H1 (cell line): ENCODE results near the gene DCHS1. TPM values are rescaled to one million over a fixed set of nuclear protein-coding genes. Genes with fewer than 3 reads are reported as not detected.

Source experiments
- CTCF ChIA-PET: fragments of 300-600 bp; sonication (Branson Sonifier 250); formaldehyde crosslinking; loops from one replicate; lab custom pipeline; 2021; ENCODE audit not compliant: partially characterized antibody; lab: Charles Lee
- POLR2A ChIA-PET: fragments of 300-600 bp; sonication (Branson Sonifier 250); formaldehyde crosslinking; loops from one replicate; lab custom pipeline; 2021; ENCODE audit warnings: inconsistent platforms; ENCODE audit not compliant: partially characterized antibody; lab: Charles Lee
- DNase-seq, 2 experiments: peaks; one replicate each; pipeline versions ENCODE4 v3.0.0 to v3.0.0-alpha.2; 2010 to 2022; ENCODE audit warnings: low spot score in 2 of 2, low read depth in 1 of 2, mixed read lengths in 1 of 2
- FAIRE-seq: peaks from 2 replicates; lab custom pipeline; 2011; peaks lifted over from hg19 to GRCh38; lab: Jason Lieb, UNC
- H2AFZ ChIP-seq: 2 replicates; pipeline ENCODE4 v1.8.1; 2012; ENCODE audit warnings: low read length, inconsistent platforms
- H2AK5ac ChIP-seq: 2 replicates; pipeline ENCODE4 v1.6.1; 2013; ENCODE audit warnings: low read depth, low read length
- H2BK120ac ChIP-seq: replicated peaks from 2 replicates; pipeline ENCODE3; 2013; ENCODE audit warnings: low read depth, low read length, inconsistent platforms
- H2BK12ac ChIP-seq: 2 replicates; pipeline ENCODE4 v1.6.1; 2013; ENCODE audit warnings: low read depth, low read length
- H2BK15ac ChIP-seq: 2 replicates; pipeline ENCODE4 v1.6.1; 2013; ENCODE audit warnings: low read length
- H2BK20ac ChIP-seq: 2 replicates; pipeline ENCODE4 v1.6.1; 2013; ENCODE audit warnings: low read length
- H2BK5ac ChIP-seq: 2 replicates; pipeline ENCODE4 v1.6.1; 2013; ENCODE audit warnings: low read depth, low read length
- H3K14ac ChIP-seq: 2 replicates; pipeline ENCODE4 v1.6.1; 2013; ENCODE audit warnings: inconsistent platforms; ENCODE audit not compliant: insufficient read length
- H3K18ac ChIP-seq: 2 replicates; pipeline ENCODE4 v1.6.1; 2013; ENCODE audit warnings: low read length; ENCODE audit errors: extremely low read depth
- H3K23ac ChIP-seq: 2 replicates; pipeline ENCODE4 v1.6.1; 2013; ENCODE audit warnings: inconsistent platforms; ENCODE audit not compliant: insufficient read length
- H3K23me2 ChIP-seq: 2 replicates; pipeline ENCODE4 v1.6.1; 2013; ENCODE audit warnings: low read depth, low read length
- H3K27ac ChIP-seq: 2 replicates; pipeline ENCODE4 v1.6.1; 2011; ENCODE audit warnings: low read depth, low read length, inconsistent platforms
- H3K27me3 ChIP-seq, 4 experiments: replicated peaks in 1 of 4; 1 replicate in 1 of 4; 2 replicates in 3 of 4; pipeline versions ENCODE4 v1.6.1 to v1.8.1; 2011 to 2013; ENCODE audit warnings: low read length in 3 of 4, mild to moderate bottlenecking in 3 of 4, inconsistent platforms in 2 of 4, mixed read lengths in 2 of 4, moderate library complexity in 1 of 4; ENCODE audit not compliant: control insufficient read depth in 3 of 4, insufficient read depth in 3 of 4; ENCODE audit errors: extremely low read depth in 1 of 4
- H3K36me3 ChIP-seq, 4 experiments: 2 replicates each; pipeline versions ENCODE4 v1.6.1 to v1.8.1; 2011 to 2013; ENCODE audit warnings: mild to moderate bottlenecking in 4 of 4, low read length in 3 of 4, moderate library complexity in 2 of 4, control low read depth in 1 of 4, inconsistent platforms in 1 of 4; ENCODE audit not compliant: insufficient read depth in 4 of 4, control insufficient read depth in 2 of 4
- H3K4ac ChIP-seq: replicated peaks from 2 replicates; pipeline ENCODE3; 2013; ENCODE audit warnings: low read length, low read depth, mixed read lengths, inconsistent platforms; ENCODE audit not compliant: insufficient read length
- H3K4me1 ChIP-seq, 4 experiments: replicated peaks in 1 of 4; 1 replicate in 1 of 4; 2 replicates in 3 of 4; pipeline versions ENCODE4 v1.6.1 to v1.8.1; 2011 to 2013; ENCODE audit warnings: low read length in 3 of 4, inconsistent platforms in 2 of 4, mixed read lengths in 1 of 4; ENCODE audit not compliant: insufficient read depth in 4 of 4, control insufficient read depth in 3 of 4
- H3K4me2 ChIP-seq, 2 experiments: 2 replicates each; pipeline versions ENCODE4 v1.6.1 to v1.8.1; 2011 to 2013; ENCODE audit warnings: low read depth in 2 of 2, low read length in 2 of 2, control low read depth in 1 of 2, inconsistent platforms in 1 of 2, mild to moderate bottlenecking in 1 of 2; ENCODE audit not compliant: insufficient read depth in 1 of 2
- H3K4me3 ChIP-seq, 4 experiments: fragments of 200-600, 300-600 bp in 1 of 4; sonication (generic), shearing (Covaris generic), sonication (Bioruptor Twin) in 1 of 4; 2 replicates each; pipeline versions ENCODE4 v1.5.1 to v1.8.1; 2011 to 2016; ENCODE audit warnings: low read length in 4 of 4, low read depth in 3 of 4, control low read depth in 2 of 4, inconsistent platforms in 2 of 4, mild to moderate bottlenecking in 2 of 4, mixed read lengths in 1 of 4, moderate library complexity in 1 of 4; ENCODE audit not compliant: insufficient read depth in 2 of 4; ENCODE audit errors: extremely low read depth in 1 of 4
- H3K56ac ChIP-seq: replicated peaks from 2 replicates; pipeline ENCODE3; 2013; ENCODE audit warnings: low read depth, mild to moderate bottlenecking, mixed read lengths, low read length, inconsistent platforms; ENCODE audit not compliant: insufficient read length
- H3K79me1 ChIP-seq: 2 replicates; pipeline ENCODE4 v1.6.1; 2013; ENCODE audit warnings: low read depth, low read length, control low read depth
- H3K79me2 ChIP-seq, 2 experiments: 2 replicates each; pipeline versions ENCODE4 v1.6.1 to v1.8.1; 2012 to 2013; ENCODE audit warnings: low read length in 2 of 2, mild to moderate bottlenecking in 2 of 2, inconsistent platforms in 1 of 2; ENCODE audit not compliant: insufficient read depth in 2 of 2, control insufficient read depth in 1 of 2
- H3K9ac ChIP-seq, 4 experiments: replicated peaks in 1 of 4; 1 replicate in 1 of 4; 2 replicates in 3 of 4; pipeline versions ENCODE4 v1.6.1 to v1.8.1; 2011 to 2013; ENCODE audit warnings: low read depth in 3 of 4, low read length in 3 of 4, control low read depth in 2 of 4, mild to moderate bottlenecking in 2 of 4, moderate library complexity in 2 of 4, inconsistent platforms in 1 of 4; ENCODE audit errors: extremely low read depth in 1 of 4
- H3K9me3 ChIP-seq, 2 experiments: 2 replicates each; pipeline versions ENCODE4 v1.6.1 to v1.8.1; 2012 to 2013; ENCODE audit warnings: mild to moderate bottlenecking in 2 of 2, moderate library complexity in 2 of 2, control low read depth in 1 of 2, inconsistent platforms in 1 of 2, low read depth in 1 of 2, low read length in 1 of 2, mixed read lengths in 1 of 2; ENCODE audit not compliant: insufficient read depth in 2 of 2
- H4K20me1 ChIP-seq, 2 experiments: replicated peaks in 1 of 2; 2 replicates each; pipeline versions ENCODE3 to v1.8.1; 2011 to 2013; ENCODE audit warnings: inconsistent platforms in 2 of 2, low read length in 2 of 2, mild to moderate bottlenecking in 1 of 2; ENCODE audit not compliant: insufficient read depth in 2 of 2, control insufficient read depth in 1 of 2
- H4K5ac ChIP-seq: 2 replicates; pipeline ENCODE4 v1.6.1; 2013; ENCODE audit warnings: low read length, low read depth, mixed read lengths, inconsistent platforms; ENCODE audit not compliant: insufficient read length
- H4K8ac ChIP-seq: 2 replicates; pipeline ENCODE4 v1.8.0; 2013; ENCODE audit warnings: mild to moderate bottlenecking, moderate library complexity, low read length, inconsistent platforms; ENCODE audit not compliant: insufficient read depth; ENCODE audit errors: extremely low read depth
- H4K91ac ChIP-seq: replicated peaks from 2 replicates; pipeline ENCODE3; 2013; ENCODE audit warnings: low read length, mixed read lengths, inconsistent platforms; ENCODE audit not compliant: insufficient read length
- ATF2 ChIP-seq: IDR thresholded peaks from 2 replicates; pipeline ENCODE4 v1.6.1; 2012; ENCODE audit warnings: low read length, inconsistent platforms
- EGR1 ChIP-seq: IDR thresholded peaks from 2 replicates; pipeline ENCODE4 v1.6.1; 2011; ENCODE audit warnings: low read depth, low read length, borderline replicate concordance
- KDM1A ChIP-seq: fragments of 200-600, 300-600 bp; sonication (generic); IDR thresholded peaks from 2 replicates; pipeline ENCODE4 v1.7.1; 2016; ENCODE audit warnings: mild to moderate bottlenecking, low read length, borderline replicate concordance
- PHF8 ChIP-seq: fragments of 200-600 bp; sonication (generic); conservative IDR thresholded peaks from 2 replicates; pipeline ENCODE4 v1.7.1; 2012; ENCODE audit warnings: low read depth, mild to moderate bottlenecking, inconsistent platforms, low read length, moderate library complexity
- RAD21 ChIP-seq, 2 experiments: IDR thresholded peaks in 1 of 2; conservative IDR thresholded peaks in 1 of 2; 2 replicates each; pipeline ENCODE4 v1.6.1; 2011; ENCODE audit warnings: low read depth in 2 of 2, low read length in 2 of 2, improper control_type of control experiment in 1 of 2, inconsistent platforms in 1 of 2, mild to moderate bottlenecking in 1 of 2, moderate library complexity in 1 of 2
- WGBS, 2 experiments: shearing (Covaris generic) in 1 of 2; methylation state at CpG; one replicate each; pipeline versions ENCODE4 v1.1.6 to v1.1.7; 2013 to 2015; ENCODE audit warnings: low lambda C conversion rate in 2 of 2, mixed read lengths in 2 of 2, inconsistent platforms in 1 of 2, low coverage in 1 of 2, missing lambda C conversion rate in 1 of 2; ENCODE audit not compliant: insufficient replicate concordance in 2 of 2, insufficient coverage in 1 of 2, insufficient read length in 1 of 2; ENCODE audit errors: extremely low coverage in 1 of 2, missing lambda C conversion rate in 1 of 2; 5-methylcytosine and 5-hydroxymethylcytosine counted together
- polyA plus RNA-seq, 7 experiments: library from polyadenylated mRNA; depleted of rRNA in 3 of 7; stranded (reverse) in 5 of 7; unstranded in 2 of 7; fragments of >200 nt in 5 of 7; fragments of 200-250 nt in 2 of 7; gene quantifications; 1 replicate in 5 of 7; 2 replicates in 1 of 7; 4 replicates in 1 of 7; pipeline versions ENCODE4 v1.2.1 to v1.2.3, GENCODE V29; 2011 to 2013; ENCODE audit warnings: missing spikeins in 2 of 7, mixed read lengths in 2 of 7
- total RNA-seq: library from RNA; stranded (reverse); fragmentation: NEBNext Ultra II Directional; extraction: Animal tissue kit (Norgen Biotek cat#: 25700); gene quantifications from 2 replicates; pipeline ENCODE4 v1.2.1, GENCODE V29; 2021
- TF ChIP-seq, protein P1 (sequence below), 3 experiments: IDR thresholded peaks; 1 replicate in 2 of 3; 2 replicates in 1 of 3; pipeline versions ENCODE4 v1.5.1 to v1.6.1; 2011; ENCODE audit warnings: low read length in 3 of 3, mild to moderate bottlenecking in 3 of 3, inconsistent platforms in 2 of 3, low read depth in 1 of 3, moderate library complexity in 1 of 3; ENCODE audit not compliant: insufficient read depth in 1 of 3; ENCODE audit errors: control extremely low read depth in 1 of 3

The DCHS1 gene
- total and polyA plus RNA-seq, 2 of the 8 experiments (the other 6 are each of a cell fraction or from before 2014, with no cell fraction given): 8.2 to 10.5 TPM

DNA sequence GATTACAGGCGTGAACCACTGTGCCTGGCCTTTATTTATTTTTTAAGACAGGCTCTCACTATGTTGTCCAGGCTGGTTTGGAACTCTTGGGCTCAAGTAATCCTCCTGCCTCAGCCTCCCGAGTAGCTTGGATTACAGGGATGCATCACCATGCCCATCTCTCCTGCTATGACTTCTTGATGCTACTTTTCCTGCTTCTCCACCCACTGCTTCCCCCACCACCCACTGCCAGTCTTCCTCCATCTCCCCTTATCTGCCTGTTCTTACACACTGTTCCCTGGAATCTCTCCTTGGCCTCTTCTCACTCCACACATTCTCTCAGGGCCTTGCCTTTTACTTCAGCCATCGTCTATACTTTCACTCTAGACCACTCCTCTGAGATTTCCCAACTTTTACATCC is 19.1 kb downstream of the DCHS1 start:
- H2BK12ac ChIP-seq: no peak overlapping the region
- H3K27me3 ChIP-seq: peaks cover 0 to 10% (median 6%) of the 10 kb centered on the region in 4 experiments; a peak in 6 of 7 replicates
- no peak overlapping the region for H2BK15ac ChIP-seq
- no peak overlapping the region for H3K27ac ChIP-seq
- no peaks in the 10 kb centered on the region for H3K79me1 ChIP-seq
- H3K56ac ChIP-seq: no peak overlapping the region
- H3K14ac ChIP-seq: no peak overlapping the region
- H4K20me1 ChIP-seq: peaks cover 1 to 4% of the 10 kb centered on the region in 2 experiments
- no peak for FAIRE-seq
- no peak overlapping the region for H2BK20ac ChIP-seq
- no peak overlapping the region for H3K23ac ChIP-seq
- no peaks in the 10 kb centered on the region; a peak in 1 of 8 replicates for H3K36me3 ChIP-seq
- H4K5ac ChIP-seq: no peak overlapping the region
- H3K9ac ChIP-seq: no peak overlapping the region
- ChIA-PET POLR2A (interaction anchor here (1.3 kb wide), 1 partner anchor 29 kb away, joined by 5 read pairs; no protein-coding TSS in a partner anchor), CTCF (interaction anchor here (1.4 kb wide), 1 partner anchor 67 kb away, joined by 3 read pairs; no protein-coding TSS in a partner anchor)
- 92% methylated on average over 3 of the region's 3 CpGs; no CpG with 5 or more reads in 1 of the 2 experiments for WGBS, 2 experiments
- H2AFZ ChIP-seq: no peak overlapping the region
- TF ChIP-seq KDM1A: no peak
- TF ChIP-seq, protein P1, sequence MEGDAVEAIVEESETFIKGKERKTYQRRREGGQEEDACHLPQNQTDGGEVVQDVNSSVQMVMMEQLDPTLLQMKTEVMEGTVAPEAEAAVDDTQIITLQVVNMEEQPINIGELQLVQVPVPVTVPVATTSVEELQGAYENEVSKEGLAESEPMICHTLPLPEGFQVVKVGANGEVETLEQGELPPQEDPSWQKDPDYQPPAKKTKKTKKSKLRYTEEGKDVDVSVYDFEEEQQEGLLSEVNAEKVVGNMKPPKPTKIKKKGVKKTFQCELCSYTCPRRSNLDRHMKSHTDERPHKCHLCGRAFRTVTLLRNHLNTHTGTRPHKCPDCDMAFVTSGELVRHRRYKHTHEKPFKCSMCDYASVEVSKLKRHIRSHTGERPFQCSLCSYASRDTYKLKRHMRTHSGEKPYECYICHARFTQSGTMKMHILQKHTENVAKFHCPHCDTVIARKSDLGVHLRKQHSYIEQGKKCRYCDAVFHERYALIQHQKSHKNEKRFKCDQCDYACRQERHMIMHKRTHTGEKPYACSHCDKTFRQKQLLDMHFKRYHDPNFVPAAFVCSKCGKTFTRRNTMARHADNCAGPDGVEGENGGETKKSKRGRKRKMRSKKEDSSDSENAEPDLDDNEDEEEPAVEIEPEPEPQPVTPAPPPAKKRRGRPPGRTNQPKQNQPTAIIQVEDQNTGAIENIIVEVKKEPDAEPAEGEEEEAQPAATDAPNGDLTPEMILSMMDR (IDR thresholded peaks at IDR 0.05; ENCODE audit: control extremely low read depth in 1 of 3, insufficient read depth in 1 of 3, low read depth in 1 of 3, low read length in 3 of 3): no peak
- no peak for TF ChIP-seq PHF8
- no peak for TF ChIP-seq RAD21 (IDR thresholded peaks at IDR 0.05 in 1 of 2, conservative IDR thresholded peaks at IDR 0.05 in 1 of 2; ENCODE audit: low read depth in 2 of 2, low read length in 2 of 2)
- no peak for TF ChIP-seq EGR1
- TF ChIP-seq ATF2: no peak
- no peaks in the 10 kb centered on the region for H3K79me2 ChIP-seq
- no peak overlapping the region for H4K91ac ChIP-seq
- no peak overlapping the region for H2AK5ac ChIP-seq
- no peaks in the 10 kb centered on the region for H3K23me2 ChIP-seq
- H3K9me3 ChIP-seq: no peaks in the 10 kb centered on the region
- no peak overlapping the region for H4K8ac ChIP-seq
- H2BK120ac ChIP-seq: no peak overlapping the region
- no peak overlapping the region for H2BK5ac ChIP-seq
- no peaks in the 10 kb centered on the region for H3K4me1 ChIP-seq
- no peak overlapping the region for H3K4ac ChIP-seq
- H3K18ac ChIP-seq: no peak overlapping the region
- H3K4me2 ChIP-seq: no peak overlapping the region
- H3K4me3 ChIP-seq: no peak overlapping the region
- DNase-seq: no peak
